Liver (tissue), 9 donors: ENCODE measurements around the gene RHAG. TPM values are rescaled to one million over a fixed set of nuclear protein-coding genes. Genes with fewer than 3 reads are reported as not detected.

ENCODE experiments used
- DNase-seq: peaks from one replicate; pipeline ENCODE4 v3.0.0-alpha.2; 2017; ENCODE audit warnings: low spot score
- H3K27ac ChIP-seq, 2 donors: one replicate each; pipeline ENCODE4 v1.7.0; 2013; ENCODE audit warnings: inconsistent platforms in 2 of 2, low read length in 2 of 2, control low read depth in 1 of 2, low read depth in 1 of 2, mild to moderate bottlenecking in 1 of 2
- H3K27me3 ChIP-seq, 4 donors: one replicate each; pipeline versions ENCODE4 v1.6.1 to v1.7.0; 2013; ENCODE audit warnings: low read length in 3 of 4, inconsistent platforms in 1 of 4, mild to moderate bottlenecking in 1 of 4, moderate library complexity in 1 of 4; ENCODE audit not compliant: control insufficient read depth in 4 of 4, insufficient read depth in 4 of 4
- H3K36me3 ChIP-seq, 4 donors: one replicate each; pipeline versions ENCODE4 v1.6.1 to v1.7.0; 2013; ENCODE audit warnings: low read length in 3 of 4, mild to moderate bottlenecking in 3 of 4, low read depth in 1 of 4, moderate library complexity in 1 of 4; ENCODE audit not compliant: control insufficient read depth in 4 of 4, insufficient read depth in 3 of 4
- H3K4me1 ChIP-seq, 4 donors: one replicate each; pipeline versions ENCODE4 v1.6.1 to v1.7.0; 2013; ENCODE audit warnings: low read length in 3 of 4, mild to moderate bottlenecking in 3 of 4, moderate library complexity in 1 of 4; ENCODE audit not compliant: control insufficient read depth in 4 of 4, insufficient read depth in 4 of 4
- H3K4me3 ChIP-seq, 3 donors: one replicate each; pipeline versions ENCODE4 v1.6.1 to v1.7.0; 2013; ENCODE audit warnings: low read length in 3 of 3, control low read depth in 1 of 3, low read depth in 1 of 3, mild to moderate bottlenecking in 1 of 3
- H3K9ac ChIP-seq, 2 donors: one replicate each; pipeline ENCODE4 v1.7.0; 2013; ENCODE audit warnings: low read length in 2 of 2, mild to moderate bottlenecking in 2 of 2, moderate library complexity in 2 of 2, control low read depth in 1 of 2, low read depth in 1 of 2
- H3K9me3 ChIP-seq, 4 donors: one replicate each; pipeline versions ENCODE4 v1.6.1 to v1.7.0; 2013; ENCODE audit warnings: low read length in 3 of 4; ENCODE audit not compliant: control insufficient read depth in 4 of 4
- EGR1 ChIP-seq, 2 donors: IDR thresholded peaks; 2 replicates each; pipeline ENCODE4 v1.6.1; 2016 to 2018; ENCODE audit warnings: antibody characterized with exemption in 2 of 2, low read depth in 2 of 2
- FOXA1 ChIP-seq: IDR thresholded peaks from 2 replicates; pipeline ENCODE4 v1.6.1; 2016; ENCODE audit warnings: antibody characterized with exemption
- FOXA2 ChIP-seq: IDR thresholded peaks from 2 replicates; pipeline ENCODE4 v1.6.1; 2016; ENCODE audit warnings: antibody characterized with exemption
- GABPA ChIP-seq, 2 donors: IDR thresholded peaks in 1 of 2; conservative IDR thresholded peaks in 1 of 2; 2 replicates each; pipeline ENCODE4 v1.6.1; 2016; ENCODE audit warnings: antibody characterized with exemption in 2 of 2, mild to moderate bottlenecking in 1 of 2, moderate library complexity in 1 of 2
- HNF4A ChIP-seq, 2 donors: conservative IDR thresholded peaks; 2 replicates each; pipeline ENCODE4 v1.6.1; 2016; ENCODE audit warnings: antibody characterized with exemption in 2 of 2, mild to moderate bottlenecking in 2 of 2
- JUND ChIP-seq, 2 donors: IDR thresholded peaks; 2 replicates each; pipeline ENCODE4 v1.6.1; 2016; ENCODE audit warnings: antibody characterized with exemption in 2 of 2
- MAX ChIP-seq: IDR thresholded peaks from 2 replicates; pipeline ENCODE4 v1.6.1; 2016; ENCODE audit warnings: antibody characterized with exemption
- RXRA ChIP-seq, 2 donors: IDR thresholded peaks; 2 replicates each; pipeline ENCODE4 v1.6.1; 2017 to 2018; ENCODE audit warnings: antibody characterized with exemption in 2 of 2, mild to moderate bottlenecking in 1 of 2
- YY1 ChIP-seq: IDR thresholded peaks from 2 replicates; pipeline ENCODE4 v1.6.1; 2016; ENCODE audit warnings: antibody characterized with exemption, mild to moderate bottlenecking
- WGBS: extraction: QIAGEN DNeasy Blood & Tissue Kit; methylation state at CpG from one replicate; pipeline ENCODE4 v1.1.7; 2013; 5-methylcytosine and 5-hydroxymethylcytosine counted together
- polyA plus RNA-seq, 2 donors: library from polyadenylated mRNA; stranded (reverse) in 1 of 2; unstranded in 1 of 2; fragments of 200-250 nt in 1 of 2; fragments of >200 nt in 1 of 2; fragmentation: Nextera tagmentation in 1 of 2; extraction: Ambion mirVana in 1 of 2; gene quantifications; one replicate each; pipeline versions ENCODE4 v1.2.1 to v1.2.3, GENCODE V29; 2013 to 2015
- total RNA-seq, 2 donors: library from RNA; depleted of rRNA; stranded (reverse); fragments of >200 nt; gene quantifications; one replicate each; pipeline ENCODE4 v1.2.3, GENCODE V29; 2014
- TF ChIP-seq, protein P1 (sequence below): IDR thresholded peaks from 2 replicates; pipeline ENCODE4 v1.6.1; 2016; ENCODE audit warnings: antibody characterized with exemption
- TF ChIP-seq, protein P2 (sequence below): IDR thresholded peaks from 2 replicates; pipeline ENCODE4 v1.6.1; 2016; ENCODE audit warnings: antibody characterized with exemption, mild to moderate bottlenecking
- TF ChIP-seq, protein P3 (sequence below): fragments of 150-350 bp; IDR thresholded peaks from 2 replicates; pipeline ENCODE4 v1.5.1; 2017; ENCODE audit warnings: improper control_type of control experiment, low read depth, low read length; ENCODE audit not compliant: missing input control
- donor health status: healthy.
- donor health status: healthy.
- donor health status: healthy.
- donor health status: healthy.
- donor health status: healthy.

The RHAG gene
- total and polyA plus RNA-seq, 4 donors: 0.07 to 345 TPM; not detected in 2

- H3K4me1 ChIP-seq: no peaks in the 10 kb centered on the region
- no peaks in the 10 kb centered on the region for H3K36me3 ChIP-seq
- TF ChIP-seq, protein P1, sequence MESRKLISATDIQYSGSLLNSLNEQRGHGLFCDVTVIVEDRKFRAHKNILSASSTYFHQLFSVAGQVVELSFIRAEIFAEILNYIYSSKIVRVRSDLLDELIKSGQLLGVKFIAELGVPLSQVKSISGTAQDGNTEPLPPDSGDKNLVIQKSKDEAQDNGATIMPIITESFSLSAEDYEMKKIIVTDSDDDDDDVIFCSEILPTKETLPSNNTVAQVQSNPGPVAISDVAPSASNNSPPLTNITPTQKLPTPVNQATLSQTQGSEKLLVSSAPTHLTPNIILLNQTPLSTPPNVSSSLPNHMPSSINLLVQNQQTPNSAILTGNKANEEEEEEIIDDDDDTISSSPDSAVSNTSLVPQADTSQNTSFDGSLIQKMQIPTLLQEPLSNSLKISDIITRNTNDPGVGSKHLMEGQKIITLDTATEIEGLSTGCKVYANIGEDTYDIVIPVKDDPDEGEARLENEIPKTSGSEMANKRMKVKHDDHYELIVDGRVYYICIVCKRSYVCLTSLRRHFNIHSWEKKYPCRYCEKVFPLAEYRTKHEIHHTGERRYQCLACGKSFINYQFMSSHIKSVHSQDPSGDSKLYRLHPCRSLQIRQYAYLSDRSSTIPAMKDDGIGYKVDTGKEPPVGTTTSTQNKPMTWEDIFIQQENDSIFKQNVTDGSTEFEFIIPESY: no peak
- TF ChIP-seq FOXA2 (no peak), MAX (no peak), YY1 (no peak), EGR1 (IDR thresholded peaks at IDR 0.05; ENCODE audit: low read depth in 2 of 2) (no peak), HNF4A (conservative IDR thresholded peaks at IDR 0.05) (no peak), RXRA (IDR thresholded peaks at IDR 0.05) (no peak), GABPA (IDR thresholded peaks at IDR 0.05 in 1 of 2, conservative IDR thresholded peaks at IDR 0.05 in 1 of 2) (no peak)
- TF ChIP-seq, protein P2, sequence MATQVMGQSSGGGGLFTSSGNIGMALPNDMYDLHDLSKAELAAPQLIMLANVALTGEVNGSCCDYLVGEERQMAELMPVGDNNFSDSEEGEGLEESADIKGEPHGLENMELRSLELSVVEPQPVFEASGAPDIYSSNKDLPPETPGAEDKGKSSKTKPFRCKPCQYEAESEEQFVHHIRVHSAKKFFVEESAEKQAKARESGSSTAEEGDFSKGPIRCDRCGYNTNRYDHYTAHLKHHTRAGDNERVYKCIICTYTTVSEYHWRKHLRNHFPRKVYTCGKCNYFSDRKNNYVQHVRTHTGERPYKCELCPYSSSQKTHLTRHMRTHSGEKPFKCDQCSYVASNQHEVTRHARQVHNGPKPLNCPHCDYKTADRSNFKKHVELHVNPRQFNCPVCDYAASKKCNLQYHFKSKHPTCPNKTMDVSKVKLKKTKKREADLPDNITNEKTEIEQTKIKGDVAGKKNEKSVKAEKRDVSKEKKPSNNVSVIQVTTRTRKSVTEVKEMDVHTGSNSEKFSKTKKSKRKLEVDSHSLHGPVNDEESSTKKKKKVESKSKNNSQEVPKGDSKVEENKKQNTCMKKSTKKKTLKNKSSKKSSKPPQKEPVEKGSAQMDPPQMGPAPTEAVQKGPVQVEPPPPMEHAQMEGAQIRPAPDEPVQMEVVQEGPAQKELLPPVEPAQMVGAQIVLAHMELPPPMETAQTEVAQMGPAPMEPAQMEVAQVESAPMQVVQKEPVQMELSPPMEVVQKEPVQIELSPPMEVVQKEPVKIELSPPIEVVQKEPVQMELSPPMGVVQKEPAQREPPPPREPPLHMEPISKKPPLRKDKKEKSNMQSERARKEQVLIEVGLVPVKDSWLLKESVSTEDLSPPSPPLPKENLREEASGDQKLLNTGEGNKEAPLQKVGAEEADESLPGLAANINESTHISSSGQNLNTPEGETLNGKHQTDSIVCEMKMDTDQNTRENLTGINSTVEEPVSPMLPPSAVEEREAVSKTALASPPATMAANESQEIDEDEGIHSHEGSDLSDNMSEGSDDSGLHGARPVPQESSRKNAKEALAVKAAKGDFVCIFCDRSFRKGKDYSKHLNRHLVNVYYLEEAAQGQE: no peak
- no peak overlapping the region for H3K4me3 ChIP-seq
- WGBS: 53% methylated on average over 1 of the region's 1 CpG
- H3K27ac ChIP-seq: no peak overlapping the region
- no peak overlapping the region for H3K9ac ChIP-seq
- H3K27me3 ChIP-seq: no peaks in the 10 kb centered on the region
- no peak for DNase-seq
- no peaks in the 10 kb centered on the region for H3K9me3 ChIP-seq
Measured at GRCh38 chr6:49662892-49663261, 26.2 kb upstream of the RHAG start.

GRCh38 chr6:49662231-49662891 lies 25.7 kb upstream of the RHAG start:
- Histone ChIP-seq H3K27me3 (no peaks in the 10 kb centered on the region), H3K27ac (no peak overlapping the region), H3K4me1 (no peaks in the 10 kb centered on the region), H3K9me3 (no peaks in the 10 kb centered on the region), H3K9ac (no peak overlapping the region), H3K4me3 (no peak overlapping the region), H3K36me3 (no peaks in the 10 kb centered on the region)
- WGBS: 69% methylated on average over 1 of the region's 1 CpG
- no peak for DNase-seq
- TF ChIP-seq, protein P3, sequence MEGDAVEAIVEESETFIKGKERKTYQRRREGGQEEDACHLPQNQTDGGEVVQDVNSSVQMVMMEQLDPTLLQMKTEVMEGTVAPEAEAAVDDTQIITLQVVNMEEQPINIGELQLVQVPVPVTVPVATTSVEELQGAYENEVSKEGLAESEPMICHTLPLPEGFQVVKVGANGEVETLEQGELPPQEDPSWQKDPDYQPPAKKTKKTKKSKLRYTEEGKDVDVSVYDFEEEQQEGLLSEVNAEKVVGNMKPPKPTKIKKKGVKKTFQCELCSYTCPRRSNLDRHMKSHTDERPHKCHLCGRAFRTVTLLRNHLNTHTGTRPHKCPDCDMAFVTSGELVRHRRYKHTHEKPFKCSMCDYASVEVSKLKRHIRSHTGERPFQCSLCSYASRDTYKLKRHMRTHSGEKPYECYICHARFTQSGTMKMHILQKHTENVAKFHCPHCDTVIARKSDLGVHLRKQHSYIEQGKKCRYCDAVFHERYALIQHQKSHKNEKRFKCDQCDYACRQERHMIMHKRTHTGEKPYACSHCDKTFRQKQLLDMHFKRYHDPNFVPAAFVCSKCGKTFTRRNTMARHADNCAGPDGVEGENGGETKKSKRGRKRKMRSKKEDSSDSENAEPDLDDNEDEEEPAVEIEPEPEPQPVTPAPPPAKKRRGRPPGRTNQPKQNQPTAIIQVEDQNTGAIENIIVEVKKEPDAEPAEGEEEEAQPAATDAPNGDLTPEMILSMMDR: no peak
- TF ChIP-seq RXRA (IDR thresholded peaks at IDR 0.05): no peak
- TF ChIP-seq FOXA1: no peak
- TF ChIP-seq JUND (IDR thresholded peaks at IDR 0.05): no peak
- TF ChIP-seq, protein P1: no peak
